HG02759 (cell line): ENCODE data around the gene PFKM.

Source experiments
- ATAC-seq: cut with Tn5 transposase; IDR thresholded peaks from one replicate; pipeline ENCODE4 v1.9.1; 2021; ENCODE audit warnings: mild to moderate bottlenecking, moderate library complexity; ENCODE audit not compliant: unreplicated experiment

The PFKM gene

GRCh38 chr12:48185181-48185919 lies 66.2 kb downstream of the PFKM start:
- no peak for ATAC-seq

DNA sequence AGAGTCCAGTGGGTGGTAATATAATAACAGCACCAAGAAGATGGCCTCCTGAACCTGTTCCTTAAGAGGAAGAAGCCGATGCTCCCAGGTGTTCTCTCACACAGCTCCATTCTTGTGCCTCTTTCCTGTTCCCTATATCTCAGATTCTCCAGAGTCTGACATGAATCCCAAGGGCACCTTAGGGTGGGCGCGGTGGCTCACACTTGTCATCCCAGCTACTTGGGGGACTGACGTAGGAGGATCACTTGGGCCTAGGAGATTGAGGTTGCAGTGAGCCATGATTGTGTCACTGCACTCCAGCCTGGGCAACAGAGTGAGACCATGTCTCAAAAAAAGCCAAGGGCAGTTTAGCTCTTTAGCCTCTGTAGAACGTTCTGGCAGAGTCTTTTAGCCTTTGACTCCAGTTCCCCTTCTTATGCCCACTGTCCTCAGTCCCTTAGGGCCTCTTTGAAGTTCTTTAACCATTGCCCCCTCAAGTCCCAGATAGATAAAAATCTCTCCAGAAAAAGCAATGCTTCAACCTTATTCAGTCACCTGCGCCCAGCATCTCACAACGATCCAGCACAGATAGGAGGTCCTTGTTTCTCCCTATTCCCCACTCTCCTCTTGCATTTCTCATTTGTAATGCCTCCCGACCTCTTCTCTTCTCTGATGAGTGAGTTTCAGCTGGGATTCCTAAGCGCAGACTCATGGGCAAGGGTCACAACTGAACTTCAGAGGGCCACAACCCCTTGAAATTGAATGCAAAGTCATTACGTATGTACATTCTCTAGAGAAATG lies 68.9 kb downstream of the PFKM start:
- ATAC-seq, result no peak

DNA sequence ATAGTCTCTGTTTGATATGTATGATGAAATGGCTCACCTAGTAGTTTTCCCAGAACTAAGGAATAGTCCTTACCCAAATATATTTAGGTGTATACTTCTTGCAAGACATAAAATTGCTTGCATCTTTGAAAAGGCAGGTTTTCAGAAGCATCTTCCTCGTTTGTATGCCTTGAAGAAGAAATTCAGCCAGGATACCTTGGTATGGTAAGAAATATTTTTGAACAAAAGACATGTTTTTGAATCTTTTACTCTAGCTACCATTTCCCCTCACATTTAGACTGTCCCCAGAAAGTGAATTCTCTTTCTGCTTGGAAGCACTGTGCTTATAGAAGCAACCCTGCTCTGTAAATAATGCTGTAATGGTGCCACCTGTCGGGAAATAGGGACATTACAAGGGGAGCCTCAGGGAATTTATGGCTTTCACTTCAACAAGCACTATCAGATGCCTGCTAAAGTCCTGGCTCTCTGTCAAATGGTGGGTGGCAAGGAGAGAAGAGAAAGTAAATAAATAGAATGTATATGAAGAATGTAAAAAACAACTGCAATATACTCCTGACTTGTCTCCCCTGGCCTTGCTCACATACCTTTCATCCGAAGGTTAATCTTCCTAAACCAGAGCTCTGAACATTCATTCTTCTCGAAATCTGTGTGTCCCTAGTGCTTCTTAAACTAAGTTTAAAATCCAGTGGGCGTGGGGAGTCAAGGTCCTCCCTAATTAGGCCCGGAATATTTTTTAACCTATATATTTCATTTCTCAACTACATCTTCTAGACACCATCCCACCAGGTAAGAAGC lies 70.4 kb downstream of the PFKM start:
- ATAC-seq, result no peak

GRCh38 chr12:48191096-48191495 lies 71.9 kb downstream of the PFKM start:
- no peak for ATAC-seq

GRCh38 chr12:48192861-48193260 lies 73.7 kb downstream of the PFKM start:
- ATAC-seq, result no peak

GRCh38 chr12:48193623-48194022 lies 74.5 kb downstream of the PFKM start:
- ATAC-seq, result no peak

- no peak for ATAC-seq
These were observed 75.6 kb downstream of the PFKM start for GRCh38 chr12:48194799-48195201.
